ENCODE data around the gene GLB1L2.
A peak's percentile ranks its signal among the peaks of the same experiment; 100 is the strongest.

The GLB1L2 gene

DNA sequence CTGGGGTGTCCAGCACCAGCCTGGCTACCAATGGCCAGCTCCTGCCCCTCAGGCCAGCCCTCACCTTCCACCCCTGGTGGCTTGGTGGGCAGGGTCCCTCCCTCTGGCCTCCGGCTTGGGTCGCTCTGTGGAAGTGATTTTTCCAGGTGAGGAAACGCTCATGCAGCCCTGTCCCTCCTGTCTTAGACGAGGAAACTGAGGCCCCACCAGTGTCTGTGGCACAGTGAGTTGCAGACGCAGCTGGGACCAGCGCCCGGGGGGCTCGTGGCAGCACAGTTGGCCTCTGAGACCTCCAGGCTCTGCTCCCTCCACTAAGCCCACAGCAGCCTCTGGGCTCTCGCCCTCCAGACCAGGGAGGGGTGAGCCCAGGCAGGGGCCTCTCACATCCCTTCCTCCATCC lies 74.1 kb downstream of the GLB1L2 start:
- Mint-ChIP-seq H3K27me3 (ENCODE audit: low read depth, poor library complexity) (peaks cover 41% of the 10 kb centered on the region), H3K4me3 (no peak overlapping the region), H3K9me3 (peaks cover 5% of the 10 kb centered on the region), H3K4me1 (peaks cover 10% of the 10 kb centered on the region), H3K27ac (no peak overlapping the region), H3K36me3 (ENCODE audit: low read depth) (no peaks in the 10 kb centered on the region)
- no peak for DNase-seq
- TF ChIP-seq, protein P1, sequence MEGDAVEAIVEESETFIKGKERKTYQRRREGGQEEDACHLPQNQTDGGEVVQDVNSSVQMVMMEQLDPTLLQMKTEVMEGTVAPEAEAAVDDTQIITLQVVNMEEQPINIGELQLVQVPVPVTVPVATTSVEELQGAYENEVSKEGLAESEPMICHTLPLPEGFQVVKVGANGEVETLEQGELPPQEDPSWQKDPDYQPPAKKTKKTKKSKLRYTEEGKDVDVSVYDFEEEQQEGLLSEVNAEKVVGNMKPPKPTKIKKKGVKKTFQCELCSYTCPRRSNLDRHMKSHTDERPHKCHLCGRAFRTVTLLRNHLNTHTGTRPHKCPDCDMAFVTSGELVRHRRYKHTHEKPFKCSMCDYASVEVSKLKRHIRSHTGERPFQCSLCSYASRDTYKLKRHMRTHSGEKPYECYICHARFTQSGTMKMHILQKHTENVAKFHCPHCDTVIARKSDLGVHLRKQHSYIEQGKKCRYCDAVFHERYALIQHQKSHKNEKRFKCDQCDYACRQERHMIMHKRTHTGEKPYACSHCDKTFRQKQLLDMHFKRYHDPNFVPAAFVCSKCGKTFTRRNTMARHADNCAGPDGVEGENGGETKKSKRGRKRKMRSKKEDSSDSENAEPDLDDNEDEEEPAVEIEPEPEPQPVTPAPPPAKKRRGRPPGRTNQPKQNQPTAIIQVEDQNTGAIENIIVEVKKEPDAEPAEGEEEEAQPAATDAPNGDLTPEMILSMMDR (IDR thresholded peaks at IDR 0.05), result no peak

- Mint-ChIP-seq H3K36me3 (ENCODE audit: low read depth) (no peaks in the 10 kb centered on the region), H3K4me3 (no peak overlapping the region), H3K4me1 (peaks cover 14% of the 10 kb centered on the region), H3K27ac (no peak overlapping the region), H3K9me3 (no peaks in the 10 kb centered on the region), H3K27me3 (ENCODE audit: low read depth, poor library complexity) (peaks cover 41% of the 10 kb centered on the region)
- no peak for DNase-seq
- TF ChIP-seq, protein P1 (IDR thresholded peaks at IDR 0.05), result no peak
Measured at GRCh38 chr11:134406264-134407185, 74.7 kb downstream of the GLB1L2 start.

DNA sequence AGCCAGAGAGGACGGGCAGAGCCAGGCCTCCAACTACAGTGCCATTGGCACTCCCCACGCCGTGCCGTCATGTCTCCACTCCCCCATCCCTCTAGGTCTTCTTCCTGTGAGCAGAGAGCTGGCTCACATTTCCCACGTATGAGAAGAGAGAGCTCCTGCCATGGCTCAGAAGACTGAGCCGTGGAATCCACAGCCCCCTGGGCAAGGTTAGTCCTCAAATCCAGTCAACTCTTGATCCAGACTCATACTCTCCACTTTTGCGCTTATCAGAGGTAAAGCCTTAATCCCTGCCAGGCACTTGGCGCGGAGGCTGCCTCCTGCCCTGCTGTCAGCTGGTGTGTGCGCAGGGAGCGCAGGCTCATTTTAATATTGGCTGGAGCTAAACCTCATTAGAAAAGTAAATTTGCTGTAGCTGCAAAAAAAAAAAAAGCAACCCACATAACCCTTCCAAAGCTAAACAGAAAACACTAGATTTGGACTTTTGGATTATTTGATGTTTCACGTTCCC lies 75.6 kb downstream of the GLB1L2 start:
- DNase-seq, result no peak
- no peaks in the 10 kb centered on the region for H3K9me3 Mint-ChIP-seq
- H3K27ac Mint-ChIP-seq, result no peak overlapping the region
- H3K27me3 Mint-ChIP-seq (ENCODE audit: low read depth, poor library complexity), result peaks cover 40% of the 10 kb centered on the region
- TF ChIP-seq, protein P1 (IDR thresholded peaks at IDR 0.05), result no peak
- no peak overlapping the region for H3K4me3 Mint-ChIP-seq
- H3K4me1 Mint-ChIP-seq, result peaks cover 14% of the 10 kb centered on the region
- no peaks in the 10 kb centered on the region for H3K36me3 Mint-ChIP-seq (ENCODE audit: low read depth)

DNA sequence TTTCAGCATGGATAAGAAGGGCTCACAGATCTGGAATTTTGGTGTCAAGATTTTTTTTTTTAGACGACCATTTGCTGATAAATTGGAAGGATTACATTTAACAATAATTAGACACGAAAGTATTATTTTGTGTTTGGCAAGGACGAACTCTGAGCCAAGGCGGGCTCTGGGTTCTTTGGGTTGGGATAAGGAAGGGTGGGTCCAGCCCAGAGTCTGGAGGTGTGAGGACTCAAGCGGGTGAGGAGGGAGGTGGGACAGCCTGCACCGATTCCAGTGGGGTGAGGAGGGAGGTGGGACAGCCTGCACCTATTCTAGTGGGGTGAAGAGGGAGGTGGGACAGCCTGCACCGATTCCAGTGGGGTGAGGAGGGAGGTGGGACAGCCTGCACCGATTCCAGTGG lies 76.1 kb downstream of the GLB1L2 start:
- Mint-ChIP-seq H3K4me1 (peaks cover 14% of the 10 kb centered on the region), H3K27me3 (ENCODE audit: low read depth, poor library complexity) (peaks cover 37% of the 10 kb centered on the region), H3K9me3 (no peaks in the 10 kb centered on the region), H3K27ac (no peak overlapping the region), H3K4me3 (no peak overlapping the region), H3K36me3 (ENCODE audit: low read depth) (no peaks in the 10 kb centered on the region)
- TF ChIP-seq, protein P1 (IDR thresholded peaks at IDR 0.05), result no peak
- DNase-seq, result no peak

DNA sequence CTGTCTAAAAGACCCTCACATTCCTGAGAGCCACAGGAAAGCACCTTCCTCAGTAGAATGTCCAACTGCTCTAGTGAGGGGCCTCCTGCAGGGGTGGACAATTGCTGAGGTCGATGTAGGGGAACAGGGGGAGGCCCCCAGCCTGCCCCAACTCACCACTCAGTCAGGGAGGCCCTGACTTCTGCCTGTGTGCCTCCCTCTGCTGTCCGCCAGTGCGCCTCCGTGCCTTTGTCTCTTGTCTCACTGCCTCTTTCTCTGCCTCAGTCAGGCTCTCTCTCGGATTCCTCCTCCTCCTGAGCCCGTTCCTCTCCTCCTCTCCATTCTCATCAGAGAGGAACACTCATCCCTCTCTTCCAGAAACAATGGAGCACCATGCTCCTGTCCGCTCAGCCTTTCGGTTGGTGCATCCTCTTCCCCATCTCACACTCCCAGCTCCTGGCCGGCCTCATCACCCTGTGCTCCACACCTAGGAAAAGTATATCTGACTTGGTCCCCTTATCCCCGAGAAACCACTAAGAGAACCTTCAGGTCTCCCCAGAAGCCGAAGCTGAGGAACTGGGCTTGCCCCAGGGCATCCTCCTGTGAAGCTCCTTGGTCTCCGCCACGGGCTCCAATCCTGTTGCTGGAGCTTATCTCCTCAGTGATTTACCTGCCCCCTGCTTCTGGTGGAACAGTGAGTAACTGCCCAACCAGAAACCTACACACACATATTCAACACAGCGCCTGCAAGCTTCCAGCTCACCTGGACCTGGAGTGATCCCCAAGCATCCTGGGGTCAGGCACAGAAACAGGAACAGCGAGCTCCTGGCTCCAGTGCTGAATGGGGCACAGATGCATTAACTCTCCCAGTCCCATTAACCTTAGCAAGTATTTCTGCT lies 78.0 kb downstream of the GLB1L2 start:
- Mint-ChIP-seq H3K36me3 (ENCODE audit: low read depth) (no peaks in the 10 kb centered on the region), H3K27ac (peak overlapping the region; percentile 60), H3K9me3 (no peaks in the 10 kb centered on the region), H3K4me3 (peak overlapping the region; percentile 79), H3K4me1 (peaks cover 26% of the 10 kb centered on the region), H3K27me3 (ENCODE audit: low read depth, poor library complexity) (peaks cover 56% of the 10 kb centered on the region)
- TF ChIP-seq, protein P1 (IDR thresholded peaks at IDR 0.05), result no peak
- no peak for DNase-seq

Data from nephron progenitor cell (in vitro differentiated cells).